GM12873 (cell line): ENCODE measurements around the gene ACTN4.

Experiments
- CTCF ChIP-seq: IDR thresholded peaks from 2 replicates; pipeline ENCODE4 v1.5.1; 2012; ENCODE audit warnings: low read depth, mild to moderate bottlenecking, moderate library complexity, low read length, control low read depth; ENCODE audit not compliant: insufficient read depth; ENCODE audit errors: missing control alignments

ACTN4 gene

GRCh38 chr19:38714354-38714778, 66.9 kb downstream of the ACTN4 start:
- no peak for TF ChIP-seq CTCF

GRCh38 chr19:38715555-38715954, 68.1 kb downstream of the ACTN4 start:
- TF ChIP-seq CTCF, result no peak

GRCh38 chr19:38717051-38717450, 69.6 kb downstream of the ACTN4 start:
- no peak for TF ChIP-seq CTCF

GRCh38 chr19:38717855-38718254, 70.4 kb downstream of the ACTN4 start:
- no peak for TF ChIP-seq CTCF

GRCh38 chr19:38718747-38719543, 71.5 kb downstream of the ACTN4 start:
- no peak for TF ChIP-seq CTCF

GRCh38 chr19:38719761-38720558, 72.5 kb downstream of the ACTN4 start:
- no peak for TF ChIP-seq CTCF

- TF ChIP-seq CTCF, result no peak
These were observed 73.2 kb downstream of the ACTN4 start for GRCh38 chr19:38720559-38721236.
